NCI-H82 treated with DMSO at 0.1 percent for 48 hours (cell line): ENCODE measurements around the gene PPP2R1B.

ENCODE experiments used
- DNase-seq: peaks from one replicate; lab custom pipeline; 2025; ENCODE audit not compliant: unreplicated experiment; lab: John Stamatoyannopoulos, UW

Gene PPP2R1B

DNA sequence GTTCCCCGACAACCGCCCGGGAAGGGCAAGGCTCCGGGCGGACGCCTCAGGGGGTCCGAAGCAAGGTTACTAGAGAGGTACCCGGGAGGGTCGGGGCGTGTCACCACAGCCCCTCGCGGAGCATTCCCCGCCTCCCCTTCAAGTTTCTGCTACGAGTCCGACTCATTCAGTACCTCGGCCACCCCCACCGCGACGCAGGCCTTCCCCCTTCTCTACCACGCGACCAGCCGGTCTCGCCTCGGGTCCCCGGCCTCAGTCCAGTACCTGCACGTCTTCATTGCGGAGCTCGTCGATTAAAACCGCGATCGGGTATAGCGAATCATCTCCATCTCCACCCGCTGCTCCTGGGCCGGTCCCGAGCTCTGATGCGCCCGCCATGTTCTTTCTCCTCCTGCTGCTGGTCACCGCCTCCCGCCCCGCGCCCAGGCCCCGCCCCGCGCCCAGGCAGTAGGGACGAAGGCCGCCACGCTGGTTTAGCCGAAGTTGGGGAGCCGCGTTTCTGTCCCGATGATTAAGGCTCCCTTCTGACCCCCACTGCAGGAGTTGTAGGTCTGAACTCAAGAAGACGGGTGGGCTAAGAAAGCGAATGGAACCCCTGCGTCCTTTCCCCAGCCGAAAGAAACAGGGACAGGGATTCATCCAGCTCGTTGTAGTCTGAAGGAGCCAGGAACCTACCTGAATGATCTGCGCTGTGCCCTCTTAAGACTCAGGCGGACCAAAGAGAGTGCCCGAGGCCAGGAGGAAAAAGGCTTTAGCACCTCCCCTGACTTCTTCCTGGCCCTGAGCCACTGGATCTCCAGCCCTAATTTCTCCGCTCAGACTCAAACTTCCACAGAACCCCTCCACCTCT lies at the start of gene PPP2R1B:
TSS of gene PPP2R1B (minus strand) at position 406 of the 850 bp plus-strand sequence. CDS start at position 378, 28 bp downstream.
- DNase-seq, result peak; percentile 47

DNA sequence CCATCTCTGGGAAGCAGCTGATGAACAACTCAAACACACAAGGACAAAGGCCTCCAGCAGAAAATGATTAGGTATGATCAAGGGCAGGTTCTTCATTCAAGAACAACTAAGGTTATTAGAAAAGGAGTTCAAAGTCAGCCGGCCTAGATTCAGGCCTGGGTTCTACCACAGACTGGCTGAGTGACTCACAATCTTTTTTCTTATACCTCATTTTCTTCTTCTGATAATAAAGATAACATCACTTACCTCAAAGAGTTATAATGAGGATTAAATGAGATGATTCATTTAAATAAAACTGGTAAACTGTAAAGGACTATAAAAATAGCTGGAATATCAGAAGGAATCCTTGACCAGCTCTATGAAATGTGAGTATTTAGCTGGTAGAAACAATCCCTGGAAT lies 49.3 kb upstream of the PPP2R1B start:
- DNase-seq, result no peak

DNA sequence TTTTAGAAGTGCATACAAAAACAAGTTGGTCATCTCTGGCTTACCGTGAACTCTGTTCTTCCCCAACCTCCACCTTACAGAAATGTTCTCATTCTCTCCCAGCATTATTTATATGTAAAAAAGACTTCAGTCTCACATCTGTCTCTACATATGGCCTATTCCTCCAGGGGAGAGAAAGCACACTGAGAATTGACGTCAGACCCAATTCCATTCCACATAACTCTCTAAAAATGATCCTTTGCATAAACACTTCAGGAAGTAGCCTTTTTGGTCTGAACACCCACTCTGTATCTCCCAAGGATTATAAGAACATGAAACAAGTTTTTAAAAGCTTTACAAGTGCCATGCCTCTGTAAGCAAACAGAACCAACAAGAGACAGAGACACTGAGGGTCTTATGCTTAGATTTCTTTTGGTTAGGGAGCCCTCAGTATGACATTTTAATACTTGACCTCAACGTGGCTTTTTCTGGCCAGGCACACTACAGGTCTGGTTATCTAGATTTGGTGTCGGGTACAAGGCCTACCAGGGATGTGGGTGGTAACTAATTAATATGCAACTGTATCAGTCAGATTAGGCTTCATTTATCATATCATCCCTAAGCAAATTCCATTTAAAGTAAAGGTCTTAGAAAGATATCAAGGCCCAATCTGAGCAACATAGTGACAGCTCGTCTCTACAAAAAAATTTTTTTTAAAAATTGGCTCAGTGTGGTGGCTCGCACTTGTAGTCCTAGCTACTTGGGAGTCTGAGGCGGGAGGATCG lies 48.5 kb upstream of the PPP2R1B start:
- no peak for DNase-seq

DNA sequence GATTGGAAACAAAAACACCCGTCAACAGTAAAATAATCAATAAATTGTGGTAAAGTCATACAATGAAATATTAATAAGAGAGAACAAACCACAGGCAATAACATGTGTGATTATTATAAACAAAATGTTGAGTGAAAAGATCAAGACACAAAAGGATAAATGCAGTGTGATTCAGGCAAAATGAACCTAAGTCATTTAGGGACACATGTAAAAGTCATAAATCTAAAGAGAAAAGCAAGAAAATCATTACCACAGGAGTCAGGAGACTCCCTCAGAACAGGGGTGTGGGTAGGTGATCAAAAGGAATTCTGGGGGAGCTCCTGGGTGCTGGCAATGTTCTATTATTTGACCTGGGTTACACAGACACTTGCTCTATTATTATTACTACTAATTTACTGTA lies 47.9 kb upstream of the PPP2R1B start:
- no peak for DNase-seq

DNA sequence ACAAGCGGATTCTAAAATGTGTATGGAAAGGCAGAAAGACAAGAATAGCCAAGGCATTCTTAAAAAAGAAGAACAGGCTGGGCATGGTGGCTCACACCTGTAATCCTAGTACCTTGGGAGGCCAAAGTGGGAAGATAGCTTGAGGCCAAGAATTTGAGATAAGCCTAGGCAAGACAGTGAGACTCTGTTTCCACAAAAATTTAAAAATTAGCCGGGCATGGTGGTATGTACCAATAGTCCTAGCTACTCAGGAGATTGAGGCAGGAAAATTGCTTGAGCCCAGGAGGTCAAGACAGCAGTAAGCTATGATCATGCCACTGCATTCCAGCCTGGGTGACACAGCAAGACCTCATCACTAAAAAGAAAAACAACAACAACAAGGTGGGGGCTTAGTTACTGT lies 46.0 kb upstream of the PPP2R1B start:
- DNase-seq, result no peak

DNA sequence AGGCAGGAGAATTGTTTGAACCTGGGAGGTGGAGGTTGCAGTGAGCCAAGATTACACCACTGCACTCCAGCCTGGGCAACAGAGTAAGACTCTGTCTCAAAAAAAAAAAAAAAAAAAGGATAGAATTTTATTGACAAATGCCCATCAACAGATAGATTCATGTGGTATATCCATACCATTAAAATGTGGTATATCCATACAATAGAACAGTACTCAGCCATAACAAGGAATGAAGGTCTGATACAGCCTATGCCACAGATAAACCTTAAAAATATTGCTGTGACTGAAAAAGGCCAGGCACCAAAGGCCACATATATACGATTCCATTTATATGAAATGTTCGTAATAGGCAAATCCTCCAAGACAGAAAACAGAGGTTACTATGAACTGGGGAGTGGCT lies 45.3 kb upstream of the PPP2R1B start:
- DNase-seq, result no peak

DNA sequence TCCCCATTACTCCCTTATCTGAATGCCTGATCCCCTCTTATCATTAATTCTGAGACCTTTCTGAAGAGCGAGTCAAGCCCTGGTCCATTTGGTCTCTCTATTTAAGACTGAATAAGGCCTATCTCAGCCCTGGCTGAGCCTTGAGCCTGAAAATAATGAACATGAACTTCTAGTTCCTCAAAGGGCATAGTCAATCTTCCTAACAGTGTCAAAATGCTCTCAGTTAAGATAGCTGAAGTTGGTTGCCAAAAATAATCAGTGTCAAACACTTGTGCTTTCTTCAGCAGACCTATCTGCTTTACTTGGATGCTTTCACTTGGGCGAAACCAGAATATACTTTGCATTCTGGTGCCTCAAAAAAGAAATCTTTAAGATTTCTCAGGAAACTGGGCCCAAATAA lies 42.6 kb upstream of the PPP2R1B start:
- DNase-seq, result no peak

DNA sequence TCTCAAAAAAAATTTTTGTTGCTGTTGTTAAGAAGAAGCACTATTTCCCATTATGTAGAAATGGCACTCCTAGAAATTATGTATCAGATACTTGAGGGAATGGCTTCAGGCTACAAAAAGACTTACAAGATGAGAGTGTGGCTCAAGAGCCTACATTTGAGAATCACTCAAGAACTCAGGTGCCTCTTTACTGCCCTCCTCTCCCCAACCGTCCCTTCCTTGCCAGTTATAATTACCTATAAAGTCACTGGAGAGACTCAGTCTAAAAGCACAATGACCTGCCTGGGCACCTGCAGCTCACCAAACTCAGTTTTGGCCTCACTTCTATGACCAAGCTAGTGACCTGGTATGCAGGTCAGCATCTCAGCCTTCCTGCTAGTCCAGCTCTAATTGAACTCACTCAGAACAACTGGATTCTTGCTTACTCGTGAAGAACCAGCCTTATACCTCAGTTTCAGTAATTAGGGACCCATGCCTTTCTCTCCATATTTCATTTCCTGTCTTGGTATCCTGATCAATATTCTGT lies 41.9 kb upstream of the PPP2R1B start:
- DNase-seq, result no peak

DNA sequence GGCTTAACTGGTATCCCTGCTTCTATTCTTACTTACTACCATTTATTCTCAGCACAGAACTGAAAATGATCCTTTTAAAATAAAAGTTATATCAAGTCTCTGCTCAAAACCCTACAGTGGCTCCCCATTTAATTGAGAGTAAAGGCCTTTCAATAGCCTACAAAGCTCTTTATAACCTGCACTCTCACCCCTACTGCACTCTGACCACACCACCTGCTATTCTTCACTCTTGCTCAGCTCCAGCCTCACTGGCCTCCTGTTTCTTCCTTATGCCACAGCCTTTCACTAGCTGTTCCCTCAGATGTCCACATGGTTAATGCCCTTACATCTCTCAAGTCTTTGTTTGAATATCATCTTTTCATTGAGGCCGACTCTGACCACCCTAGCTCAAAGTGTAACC lies 40.9 kb upstream of the PPP2R1B start:
- no peak for DNase-seq

DNA sequence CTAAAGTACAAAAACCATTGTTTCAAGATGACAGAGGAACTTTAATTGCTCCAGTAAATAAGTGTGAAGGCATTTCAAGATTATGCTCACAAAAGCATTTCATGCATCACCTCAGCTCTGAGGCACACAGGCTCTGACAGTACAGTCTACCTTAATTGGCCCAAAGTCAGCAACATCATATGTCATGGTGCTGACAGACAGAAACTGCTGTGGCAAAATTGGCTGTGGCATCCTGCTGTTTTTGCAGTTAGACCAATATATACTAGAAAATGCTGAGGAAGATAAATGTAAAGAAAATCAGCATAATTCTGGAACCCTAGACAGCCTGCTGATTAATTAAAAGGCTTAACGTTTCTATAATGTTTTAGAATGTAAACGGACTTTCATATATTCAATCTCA lies 34.9 kb upstream of the PPP2R1B start:
- DNase-seq, result no peak

DNA sequence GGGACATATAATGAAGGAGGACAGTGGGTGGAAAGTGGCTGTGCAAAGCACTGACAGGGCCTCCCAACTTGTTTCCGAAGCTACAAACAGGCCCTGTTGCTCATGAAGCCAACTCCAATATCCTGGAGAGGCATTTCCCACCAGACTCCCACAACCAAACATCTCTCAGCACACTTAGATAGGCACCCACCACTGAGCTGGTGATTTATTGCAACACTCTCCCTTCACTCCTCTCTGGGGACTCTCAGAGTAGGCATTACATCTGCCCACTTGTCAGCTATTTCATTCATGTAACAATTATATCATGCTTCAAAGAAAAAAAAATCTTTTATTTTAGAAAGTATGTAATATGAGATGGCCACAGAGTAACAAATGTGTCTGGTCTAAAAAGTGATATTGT lies 32.1 kb upstream of the PPP2R1B start:
- no peak for DNase-seq

DNA sequence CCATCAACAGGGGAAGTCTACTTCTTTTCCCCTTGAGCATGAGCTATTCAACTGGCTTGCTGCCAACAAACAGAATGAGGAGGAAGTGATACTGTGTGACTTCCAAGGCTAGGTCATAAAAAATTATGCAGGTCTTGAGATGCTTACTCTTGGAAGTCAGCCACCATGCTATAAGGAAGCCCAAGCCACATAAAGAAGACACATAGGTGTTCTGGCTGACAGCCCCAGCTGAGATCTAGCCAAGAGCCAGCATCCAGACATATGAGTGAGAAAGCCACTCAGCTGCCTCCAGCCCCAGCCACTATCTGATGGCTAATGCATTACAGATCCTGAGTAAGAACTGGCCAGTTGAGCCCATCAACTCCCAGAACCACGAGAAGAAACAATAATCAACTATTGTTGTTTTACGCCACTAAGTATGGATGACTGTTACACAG lies 31.0 kb upstream of the PPP2R1B start:
- no peak for DNase-seq

DNA sequence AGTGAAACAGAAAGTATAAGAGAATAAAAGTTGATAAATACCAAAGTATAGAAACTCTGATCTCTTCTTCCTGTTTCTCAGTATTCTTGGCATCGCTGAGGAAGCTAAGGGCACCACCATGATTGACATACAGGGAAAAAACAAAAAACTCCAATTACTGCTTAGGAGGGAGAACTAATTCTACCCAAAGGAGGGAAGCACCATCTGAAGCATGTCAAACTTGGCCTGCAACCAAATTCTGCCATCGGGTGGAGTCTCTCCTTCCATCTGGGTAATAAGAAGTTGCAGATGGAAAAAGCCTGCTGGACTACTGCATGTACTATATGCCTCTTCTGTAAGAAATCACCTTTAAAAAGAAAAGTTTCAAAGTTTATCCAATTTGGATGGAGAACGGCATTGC lies 30.5 kb upstream of the PPP2R1B start:
- no peak for DNase-seq

DNA sequence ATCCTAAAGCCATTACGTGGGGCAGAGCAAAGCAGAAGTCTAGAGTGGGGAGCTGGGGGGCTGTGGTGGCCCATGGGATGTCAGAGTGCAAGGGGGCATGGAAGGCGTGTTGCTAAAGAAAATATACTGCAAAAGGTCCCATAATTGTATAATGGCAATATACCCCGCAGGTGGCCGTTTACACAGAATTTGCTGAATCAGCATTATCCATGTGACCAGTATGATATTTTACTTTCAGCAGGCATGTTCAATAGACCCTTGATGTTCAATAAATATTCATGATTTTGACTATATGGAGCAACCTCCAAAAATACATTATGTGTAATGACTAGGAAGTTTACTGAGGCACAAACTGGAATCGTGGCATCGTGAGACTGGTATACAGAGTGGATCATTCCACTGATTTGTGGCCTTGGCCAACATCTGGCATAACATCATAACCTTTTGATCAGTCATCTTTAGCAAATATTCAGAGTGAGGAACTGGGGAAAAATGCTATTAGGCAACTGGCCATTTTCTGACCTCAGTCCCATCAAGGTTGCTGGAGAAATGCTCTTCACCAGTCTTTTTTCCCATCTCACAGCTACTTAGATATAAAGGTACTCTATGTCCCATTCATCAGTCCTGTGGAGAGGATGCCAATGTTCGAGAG lies 29.3 kb upstream of the PPP2R1B start:
- no peak for DNase-seq

DNA sequence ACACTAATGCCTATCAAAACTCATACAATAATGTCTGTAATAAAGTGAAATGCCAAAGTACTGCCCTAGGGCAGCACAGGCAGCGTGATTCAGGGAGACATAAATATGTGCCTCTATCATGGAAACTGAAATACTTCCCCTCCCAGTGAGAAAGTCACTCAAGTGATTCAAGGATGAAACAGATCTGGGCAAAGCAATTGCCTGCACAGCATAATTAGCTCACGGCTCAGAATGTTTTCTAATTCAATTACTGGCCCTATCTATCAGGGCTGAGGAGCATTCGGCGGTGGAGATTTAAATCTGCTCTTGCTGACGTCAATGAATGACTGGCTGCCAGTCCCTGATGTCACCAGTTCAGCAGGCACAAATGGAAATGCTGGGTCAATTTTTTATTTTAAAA lies 27.7 kb upstream of the PPP2R1B start:
- DNase-seq, result peak; percentile 88

DNA sequence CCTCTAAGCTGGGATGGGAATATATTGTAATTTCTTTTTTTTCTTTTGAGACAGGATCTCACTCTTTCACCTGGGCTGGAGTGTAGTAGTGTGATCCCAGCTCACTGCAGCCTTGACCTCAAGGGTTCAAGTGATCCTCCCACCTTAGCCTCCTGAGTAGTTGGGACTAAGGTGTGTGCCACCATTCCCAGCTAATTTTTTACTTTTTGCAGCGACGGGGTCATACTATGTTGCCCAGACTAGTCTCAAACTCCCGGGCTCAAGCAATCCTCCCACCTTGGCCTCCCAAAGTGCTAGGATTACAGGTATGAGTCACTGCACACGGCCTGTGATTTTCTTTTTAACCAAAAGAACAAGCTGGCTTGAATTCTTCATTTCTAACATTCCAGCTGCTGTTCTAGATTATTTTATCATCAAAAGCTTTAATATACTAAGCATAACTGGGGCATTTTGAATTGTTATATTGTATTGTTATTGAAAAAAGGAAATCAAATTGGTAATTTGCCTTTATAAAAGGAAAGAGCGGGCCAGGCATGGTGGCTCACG lies 26.8 kb upstream of the PPP2R1B start:
- no peak for DNase-seq

DNA sequence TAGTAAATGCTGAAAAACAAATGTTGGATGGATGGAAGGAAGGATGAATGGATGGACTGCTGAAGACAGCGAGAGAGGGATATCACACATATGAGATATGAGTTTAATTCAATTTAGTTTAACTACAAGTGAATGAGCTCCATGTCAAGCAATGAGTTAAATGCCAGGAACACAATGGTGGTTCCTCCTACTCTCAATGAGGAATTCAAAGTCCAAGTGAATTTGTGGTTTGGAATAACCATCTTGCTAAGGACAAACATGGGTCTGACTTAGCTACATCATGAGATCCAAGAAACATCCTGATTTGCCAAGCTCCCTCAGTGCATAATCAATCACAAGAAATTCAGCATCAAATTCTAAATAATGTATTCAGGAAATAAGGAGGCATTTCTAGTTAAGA lies 26.1 kb upstream of the PPP2R1B start:
- DNase-seq, result no peak

DNA sequence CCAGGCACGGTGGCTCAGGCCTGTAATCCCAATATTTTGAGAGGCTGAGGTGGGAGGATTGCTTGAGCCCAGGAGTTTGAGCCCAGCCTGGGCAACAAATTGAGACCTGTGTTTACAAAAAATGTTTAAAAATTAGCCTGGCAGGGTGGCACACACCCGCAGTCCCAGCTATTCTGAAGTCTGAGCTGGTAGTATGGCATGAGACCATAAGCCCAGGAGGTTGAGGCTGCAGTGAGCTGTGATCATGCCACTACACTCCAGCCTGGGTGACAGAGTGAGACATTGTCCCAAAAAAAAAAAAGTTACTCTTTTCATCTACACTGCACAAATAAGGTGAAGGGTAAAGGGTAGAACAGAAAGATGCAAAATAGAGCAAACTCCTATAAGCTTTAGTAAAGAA lies 22.3 kb upstream of the PPP2R1B start:
- DNase-seq, result no peak

DNA sequence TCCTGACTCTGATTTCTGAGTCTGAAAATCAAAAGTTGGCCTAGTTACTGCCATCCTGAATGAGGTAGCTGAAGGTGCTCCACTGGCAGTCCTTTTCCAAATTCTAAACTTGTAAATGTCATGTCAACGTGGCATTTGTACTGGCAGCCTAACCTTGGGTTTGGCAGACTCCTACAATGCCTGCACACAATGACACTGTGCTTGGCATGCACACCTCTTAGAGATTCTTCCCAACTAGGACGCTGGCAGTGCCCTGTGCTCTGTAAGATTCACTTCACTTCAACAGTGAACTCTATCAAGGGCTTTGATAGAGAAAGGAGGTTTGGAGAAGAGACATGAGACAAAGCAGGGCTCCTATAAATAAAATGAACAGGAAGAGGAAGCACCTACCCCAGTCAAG lies 21.9 kb upstream of the PPP2R1B start:
- DNase-seq, result no peak

DNA sequence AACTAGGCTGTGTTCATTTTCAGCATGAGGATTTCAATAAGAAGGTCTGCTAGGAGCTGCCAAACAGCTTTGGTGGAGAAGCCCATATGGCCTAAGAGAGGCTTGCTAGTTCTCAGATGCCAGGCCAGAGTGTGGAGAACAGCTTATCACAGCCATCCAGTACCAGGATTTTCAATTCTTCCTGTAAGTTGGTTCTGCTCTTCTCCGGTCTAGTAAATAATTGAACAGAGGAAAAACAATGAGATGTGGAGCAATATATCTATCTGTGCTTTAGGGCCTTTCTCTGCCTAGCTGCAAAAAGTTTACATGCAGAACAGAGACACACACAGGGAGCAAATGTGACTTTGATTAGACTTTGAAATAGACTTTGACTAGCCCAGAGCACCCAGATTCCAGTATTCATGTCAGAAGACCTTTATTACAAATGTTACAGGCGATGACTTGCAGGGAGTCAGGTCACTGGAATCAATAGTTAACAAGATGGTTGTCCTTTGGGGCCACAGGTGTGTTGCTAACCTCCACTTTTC lies 19.8 kb upstream of the PPP2R1B start:
- DNase-seq, result peak; percentile 51

DNA sequence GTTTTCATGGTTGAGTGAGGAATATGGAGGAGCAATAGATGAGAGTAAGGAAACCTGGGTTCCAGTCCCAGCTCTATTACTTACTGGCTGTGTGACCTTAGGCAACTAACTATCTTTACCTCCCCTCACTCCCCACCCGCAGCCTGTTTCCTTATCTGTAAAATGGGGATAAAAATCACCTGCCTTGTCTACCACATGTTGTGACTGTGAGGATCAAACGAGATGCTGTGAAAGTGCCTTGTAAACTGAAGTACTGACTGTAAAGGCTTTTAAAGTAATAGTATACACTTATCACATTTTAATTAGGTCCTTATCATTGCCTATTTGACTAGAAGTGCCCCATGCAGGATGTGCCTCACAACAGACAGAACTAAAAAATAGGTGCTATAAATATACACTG lies 18.9 kb upstream of the PPP2R1B start:
- DNase-seq, result no peak
